Measurements from ENCODE around the gene CGGBP1.

The CGGBP1 gene

GRCh38 chr3:88038566-88038965 is 20.2 kb downstream of the CGGBP1 start:
- Histone ChIP-seq H3K79me2 (ENCODE audit: control insufficient read depth, low read length) (no peaks in the 10 kb centered on the region), H3K4me2 (ENCODE audit: low read length) (no peak overlapping the region), H3K27ac (ENCODE audit: low read depth, low read length) (no peak overlapping the region), H3K4me1 (ENCODE audit: control insufficient read depth, low read length) (no peaks in the 10 kb centered on the region; the same call in 1 of the 2 replicates), H3K4me3 (ENCODE audit: low read length) (no peak overlapping the region), H3K9me2 (replicated peaks; ENCODE audit: control insufficient read depth, low read length) (no peaks in the 10 kb centered on the region), H4K20me1 (ENCODE audit: control insufficient read depth, insufficient read depth, low read depth, low read length) (no peaks in the 10 kb centered on the region), H3K36me3 (ENCODE audit: control insufficient read depth, low read length) (no peaks in the 10 kb centered on the region), H3F3A (ENCODE audit: control insufficient read depth, insufficient read depth) (no peaks in the 10 kb centered on the region), H3K9me3 (ENCODE audit: control insufficient read depth, insufficient read depth, low read length) (no peaks in the 10 kb centered on the region), H3K27me3 (ENCODE audit: control insufficient read depth, low read length) (no peaks in the 10 kb centered on the region)
- TF ChIP-seq EZH2phosphoT487 (IDR thresholded peaks at IDR 0.05; ENCODE audit: borderline replicate concordance, low read length) (no peak), CTCF (IDR thresholded peaks at IDR 0.05; ENCODE audit: low read depth, low read length, poor library complexity, severe bottlenecking) (no peak)

- no peak for TF ChIP-seq EZH2phosphoT487 (IDR thresholded peaks at IDR 0.05; ENCODE audit: borderline replicate concordance, low read length)
- no peak for TF ChIP-seq CTCF (IDR thresholded peaks at IDR 0.05; ENCODE audit: low read depth, low read length, poor library complexity, severe bottlenecking)
Measured at GRCh38 chr3:88036221-88036620, 22.6 kb downstream of the CGGBP1 start.

GRCh38 chr3:88034491-88035275 is 24.1 kb downstream of the CGGBP1 start:
- no peaks in the 10 kb centered on the region for H4K20me1 ChIP-seq (ENCODE audit: control insufficient read depth, insufficient read depth, low read depth, low read length)
- no peaks in the 10 kb centered on the region for H3K9me3 ChIP-seq (ENCODE audit: control insufficient read depth, insufficient read depth, low read length)
- no peak overlapping the region for H3K4me2 ChIP-seq (ENCODE audit: low read length)
- no peaks in the 10 kb centered on the region for H3K36me3 ChIP-seq (ENCODE audit: control insufficient read depth, low read length)
- H3K27ac ChIP-seq (ENCODE audit: low read depth, low read length), result no peak overlapping the region
- no peak overlapping the region for H3K4me3 ChIP-seq (ENCODE audit: low read length)
- H3K27me3 ChIP-seq (ENCODE audit: control insufficient read depth, low read length), result no peaks in the 10 kb centered on the region
- peaks cover 11% of the 10 kb centered on the region for H3K4me1 ChIP-seq (ENCODE audit: control insufficient read depth, low read length)
- no peaks in the 10 kb centered on the region for H3F3A ChIP-seq (ENCODE audit: control insufficient read depth, insufficient read depth)
- no peaks in the 10 kb centered on the region for H3K9me2 ChIP-seq (replicated peaks; ENCODE audit: control insufficient read depth, low read length)
- H3K79me2 ChIP-seq (ENCODE audit: control insufficient read depth, low read length), result no peaks in the 10 kb centered on the region
- TF ChIP-seq CTCF (IDR thresholded peaks at IDR 0.05; ENCODE audit: low read depth, low read length, poor library complexity, severe bottlenecking) (no peak), EZH2phosphoT487 (IDR thresholded peaks at IDR 0.05; ENCODE audit: borderline replicate concordance, low read length) (no peak)

More at GRCh38 chr3:88036221-88036620, 22.6 kb downstream of the CGGBP1 start:
- Histone ChIP-seq H4K20me1 (ENCODE audit: control insufficient read depth, insufficient read depth, low read depth, low read length) (no peaks in the 10 kb centered on the region), H3K27me3 (ENCODE audit: control insufficient read depth, low read length) (no peaks in the 10 kb centered on the region), H3K4me1 (ENCODE audit: control insufficient read depth, low read length) (peaks cover 11% of the 10 kb centered on the region), H3K36me3 (ENCODE audit: control insufficient read depth, low read length) (no peaks in the 10 kb centered on the region), H3K27ac (ENCODE audit: low read depth, low read length) (no peak overlapping the region), H3K4me3 (ENCODE audit: low read length) (no peak overlapping the region), H3K79me2 (ENCODE audit: control insufficient read depth, low read length) (no peaks in the 10 kb centered on the region), H3K4me2 (ENCODE audit: low read length) (no peak overlapping the region), H3F3A (ENCODE audit: control insufficient read depth, insufficient read depth) (no peaks in the 10 kb centered on the region), H3K9me3 (ENCODE audit: control insufficient read depth, insufficient read depth, low read length) (no peaks in the 10 kb centered on the region), H3K9me2 (replicated peaks; ENCODE audit: control insufficient read depth, low read length) (no peaks in the 10 kb centered on the region)
